Ramos (cell line): ENCODE results near the gene SLC9C1.

Experiments used
- in situ Hi-C: fragments of 300-500 bp; cut with MboI; formaldehyde crosslinking; loops from one replicate; pipeline ENCODE4 v1.14.3; 2022; ENCODE audit warnings: low sequenced_read_pairs; ENCODE audit not compliant: unreplicated experiment

The SLC9C1 gene

DNA sequence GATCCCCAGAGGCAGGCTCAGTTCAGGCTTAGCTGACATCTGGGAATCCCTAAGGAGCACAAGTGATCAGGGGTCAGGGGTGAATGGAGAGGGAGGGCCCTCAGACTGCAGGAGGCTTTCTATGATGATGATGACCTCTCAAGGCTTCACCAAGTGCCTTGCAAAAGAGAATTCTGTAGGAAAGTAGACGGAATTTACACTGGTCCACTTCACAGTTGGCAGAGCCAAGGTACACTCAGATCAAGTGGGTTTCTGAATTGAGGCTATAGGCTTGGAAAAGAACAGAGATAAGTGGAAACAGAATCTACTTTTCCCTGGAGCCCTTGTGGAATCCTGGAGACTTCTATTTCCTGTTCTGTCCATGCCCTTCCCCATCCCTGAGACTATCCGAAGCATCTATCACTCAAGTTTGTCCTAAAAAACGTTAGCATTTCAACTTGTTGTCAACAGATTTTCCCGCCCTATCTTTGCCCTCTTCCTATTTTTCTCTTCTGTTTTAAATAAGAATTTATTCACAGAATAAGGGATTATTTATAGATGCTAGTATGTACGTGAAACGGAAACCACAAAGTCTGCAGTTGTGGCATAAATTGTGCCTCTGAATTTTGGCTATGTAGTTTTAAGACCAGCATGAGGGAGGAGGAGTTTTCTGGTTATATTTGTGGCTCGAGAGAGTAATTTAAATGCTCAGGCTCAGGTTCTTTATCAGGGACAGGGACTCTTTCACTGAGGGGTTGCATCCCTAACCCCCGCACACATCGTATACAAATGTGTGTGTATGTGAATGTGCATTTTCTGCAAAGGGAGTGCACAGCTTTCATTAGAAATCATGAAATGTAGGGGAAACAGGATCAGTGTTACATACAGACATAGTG, 173.8 kb downstream of the SLC9C1 start:
- in situ Hi-C loops = loop anchor here (10.0 to 25.0 kb wide), 3 partner anchors 167 to 867 kb away; partner anchors contain the start of genes CD200R1, GTPBP8 and SLC9C1

DNA sequence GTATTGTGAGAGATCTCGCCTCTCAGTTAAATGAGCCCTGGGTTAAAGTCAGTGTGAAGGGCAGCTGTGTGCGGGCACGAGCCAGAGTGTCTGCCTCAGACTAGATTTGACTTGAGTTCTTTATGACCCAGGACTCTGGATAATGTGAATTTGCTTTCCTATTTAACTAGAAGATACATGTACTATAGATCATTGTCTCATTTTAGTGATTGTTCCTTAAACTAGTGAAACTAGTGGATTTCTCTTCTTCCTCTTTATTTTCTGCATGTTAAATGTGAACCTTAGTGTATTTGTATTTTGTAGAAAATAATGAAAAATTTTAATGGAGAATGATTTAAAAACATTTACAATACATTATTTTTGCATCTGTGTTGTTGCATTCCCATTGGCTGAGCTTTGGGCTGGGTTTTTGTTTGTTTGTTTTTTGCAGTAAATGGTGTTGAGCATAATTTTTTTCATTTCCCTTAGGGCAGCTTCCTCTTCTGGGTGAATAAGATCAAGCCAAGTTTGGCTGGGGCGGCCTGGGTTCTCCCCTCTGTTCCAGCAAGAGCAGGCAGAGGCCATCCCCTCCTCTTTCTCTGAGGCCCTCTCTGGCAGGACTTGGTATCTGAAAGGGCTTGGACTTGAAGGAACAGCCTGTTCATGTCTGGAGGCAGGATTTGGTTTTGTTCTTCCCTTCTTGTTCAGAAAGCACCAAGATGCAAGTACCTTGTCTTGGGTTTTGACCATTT, 176.0 kb downstream of the SLC9C1 start:
- in situ Hi-C loops = loop anchor here (10.0 to 25.0 kb wide), 3 partner anchors 169 to 869 kb away; partner anchors contain the start of genes CD200R1, GTPBP8 and SLC9C1

DNA sequence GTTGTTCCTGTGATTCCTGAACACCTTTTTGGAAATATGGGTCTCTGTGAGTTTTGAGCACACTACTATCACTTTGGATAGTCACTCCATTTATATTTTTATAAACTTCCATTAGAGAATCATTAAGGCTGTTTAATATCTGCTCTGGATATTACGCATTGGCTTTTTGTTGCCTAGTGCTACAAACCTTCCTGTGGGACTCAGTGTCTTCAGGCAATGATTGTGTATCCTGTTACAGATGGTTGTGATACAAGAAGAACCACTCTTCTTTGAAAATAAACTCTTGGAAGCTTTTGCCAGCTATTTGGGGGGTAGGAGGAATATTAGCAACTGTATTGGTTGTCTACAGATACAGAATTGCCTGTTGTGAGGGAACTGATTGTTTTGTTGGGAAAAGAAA, 176.6 kb downstream of the SLC9C1 start:
- in situ Hi-C loops = loop anchor here (10.0 to 25.0 kb wide), 3 partner anchors 170 to 870 kb away; partner anchors contain the start of genes CD200R1, GTPBP8 and SLC9C1

DNA sequence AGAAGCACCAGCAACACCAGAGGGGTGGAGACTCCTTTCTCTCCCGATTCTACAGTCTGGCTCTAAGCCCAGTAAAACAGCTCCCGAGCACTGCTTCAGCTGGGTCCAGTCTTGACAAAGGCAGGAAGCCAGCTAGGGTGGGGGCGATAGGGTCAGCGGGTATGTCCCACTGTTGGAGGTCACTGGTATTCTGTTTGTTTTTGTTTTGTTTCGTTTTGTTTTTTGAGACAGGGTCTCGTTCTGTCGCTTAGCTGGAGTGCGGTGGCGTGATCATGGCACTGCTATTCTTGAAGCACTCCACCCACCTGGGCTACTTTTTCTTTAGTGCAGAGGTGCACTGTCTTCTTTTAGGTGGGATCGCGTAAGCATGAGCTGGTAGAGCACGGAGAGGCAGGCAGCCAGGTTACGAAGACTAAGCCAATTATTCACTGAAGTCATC, 177.2 kb downstream of the SLC9C1 start:
- in situ Hi-C loops = loop anchor here (10.0 to 25.0 kb wide), 3 partner anchors 171 to 871 kb away; partner anchors contain the start of genes CD200R1, GTPBP8 and SLC9C1

DNA sequence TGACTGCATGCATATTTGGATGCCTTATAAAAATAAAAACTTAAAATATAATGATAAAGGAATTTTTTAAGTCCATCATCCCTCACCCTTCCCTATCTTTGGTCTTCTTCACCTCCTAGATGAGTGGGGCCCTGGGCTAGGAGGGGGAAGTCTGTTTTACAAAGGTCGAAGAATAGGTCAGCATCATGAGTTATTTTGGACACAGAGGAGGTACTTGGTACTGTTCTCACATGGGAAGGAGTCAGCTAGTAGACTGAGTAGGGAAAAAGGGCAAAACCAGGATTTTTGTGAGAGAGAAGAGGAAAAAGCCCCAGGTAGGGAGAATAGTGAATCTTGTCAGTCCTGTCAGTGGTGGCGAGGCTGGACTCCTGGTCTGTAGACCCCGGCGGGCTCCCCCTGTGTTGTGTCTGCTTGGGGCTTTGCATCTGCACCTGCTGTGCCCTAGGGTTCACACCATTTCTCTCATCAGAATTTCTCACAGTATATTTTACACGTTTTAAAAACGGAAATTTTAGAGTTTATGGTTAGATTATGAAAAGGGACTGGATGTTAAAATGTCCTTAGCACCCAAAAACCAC, 178.1 kb downstream of the SLC9C1 start:
- in situ Hi-C loops = loop anchor here (10.0 to 25.0 kb wide), 3 partner anchors 171 to 871 kb away; partner anchors contain the start of genes CD200R1, GTPBP8 and SLC9C1

DNA sequence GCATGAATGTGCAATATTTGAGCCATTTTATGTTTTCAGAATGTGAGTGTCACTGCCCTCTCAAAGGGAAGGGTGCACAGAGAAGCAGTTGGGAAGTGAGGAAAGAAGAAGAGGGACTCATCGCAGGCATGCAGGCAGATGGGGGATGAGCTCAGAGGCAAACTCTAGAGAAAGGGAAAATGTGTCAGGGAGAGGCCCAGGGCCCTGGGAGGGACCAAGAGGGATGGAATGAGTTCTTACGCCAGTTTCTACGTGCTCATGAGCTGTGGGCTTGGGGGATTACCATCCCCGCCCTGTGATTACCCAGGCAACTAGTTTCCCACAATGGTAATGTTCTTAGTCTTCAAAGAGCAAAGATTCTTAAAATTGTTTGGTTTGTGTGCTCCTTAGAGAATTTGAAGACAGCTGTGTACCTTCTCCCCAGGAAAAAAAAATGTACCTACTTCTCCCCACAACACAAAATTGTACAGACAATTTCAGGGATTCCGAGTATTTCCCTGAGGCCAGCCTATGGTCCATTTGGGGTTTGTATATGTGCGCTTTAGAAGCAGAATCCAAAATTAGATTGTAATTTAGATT, 178.8 kb downstream of the SLC9C1 start:
- in situ Hi-C loops = loop anchor here (10.0 to 25.0 kb wide), 3 partner anchors 172 to 872 kb away; partner anchors contain the start of genes CD200R1, GTPBP8 and SLC9C1

DNA sequence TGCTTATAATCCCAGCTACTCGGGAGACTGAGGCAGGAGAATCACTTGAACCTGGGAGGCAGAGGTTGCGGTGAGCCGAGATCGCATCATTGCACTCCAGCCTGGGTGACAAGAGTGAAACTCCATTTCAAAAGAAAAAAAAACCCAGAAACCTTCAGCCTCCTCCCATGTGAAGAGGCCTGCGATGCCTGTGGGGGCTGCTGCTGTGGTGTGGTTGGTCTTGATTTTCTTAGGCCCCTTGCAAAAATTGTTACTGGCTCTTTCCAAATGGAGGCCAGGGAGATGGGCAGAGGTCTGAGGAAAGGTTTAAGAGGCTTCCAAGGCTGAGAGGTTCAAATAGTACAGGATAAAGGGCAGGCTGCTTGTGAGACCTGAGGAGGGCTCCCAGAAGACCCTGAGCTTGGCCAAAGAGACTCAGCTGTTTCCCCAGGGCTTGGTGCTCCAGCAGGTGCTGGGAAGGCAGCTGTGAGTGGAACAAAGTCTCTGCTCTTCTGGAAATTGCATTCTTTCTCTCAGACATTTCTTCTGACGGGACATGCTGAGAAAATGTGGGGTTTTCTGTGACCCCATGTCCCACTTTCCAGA, 179.3 kb downstream of the SLC9C1 start:
- in situ Hi-C loops = loop anchor here (10.0 to 25.0 kb wide), 3 partner anchors 173 to 873 kb away; partner anchors contain the start of genes CD200R1, GTPBP8 and SLC9C1

DNA sequence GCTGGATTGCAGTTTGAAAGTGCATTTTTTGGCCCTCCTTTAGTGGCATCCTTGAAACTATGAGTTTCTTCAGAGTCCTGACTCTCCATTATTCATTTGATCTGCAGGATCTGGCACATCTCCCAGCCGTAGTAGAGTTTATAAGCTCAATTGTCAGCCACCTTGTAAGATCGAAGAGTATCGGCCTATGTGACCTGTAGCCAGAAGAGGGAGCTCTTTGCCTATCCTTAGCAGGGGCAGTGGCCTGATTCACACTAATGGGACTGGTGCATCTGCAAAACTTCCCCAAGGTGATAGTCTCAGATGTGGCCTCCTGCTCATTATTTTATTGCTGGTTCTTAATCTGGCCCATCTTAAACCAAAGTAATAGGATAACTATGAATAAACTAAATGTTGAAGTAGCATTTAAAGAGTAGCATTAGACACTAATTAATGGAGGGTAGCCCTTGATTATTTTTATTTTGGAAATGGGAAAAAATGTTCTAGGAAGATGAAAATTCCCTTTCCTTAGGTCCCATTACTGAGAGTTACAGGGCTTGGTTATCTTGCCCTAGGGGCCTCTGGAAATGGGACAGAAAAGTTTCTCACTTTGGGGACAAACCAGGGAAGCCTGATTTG, 182.1 kb downstream of the SLC9C1 start:
- in situ Hi-C loops = loop anchor here (10.0 to 25.0 kb wide), 3 partner anchors 175 to 875 kb away; partner anchors contain the start of genes CD200R1, GTPBP8 and SLC9C1

DNA sequence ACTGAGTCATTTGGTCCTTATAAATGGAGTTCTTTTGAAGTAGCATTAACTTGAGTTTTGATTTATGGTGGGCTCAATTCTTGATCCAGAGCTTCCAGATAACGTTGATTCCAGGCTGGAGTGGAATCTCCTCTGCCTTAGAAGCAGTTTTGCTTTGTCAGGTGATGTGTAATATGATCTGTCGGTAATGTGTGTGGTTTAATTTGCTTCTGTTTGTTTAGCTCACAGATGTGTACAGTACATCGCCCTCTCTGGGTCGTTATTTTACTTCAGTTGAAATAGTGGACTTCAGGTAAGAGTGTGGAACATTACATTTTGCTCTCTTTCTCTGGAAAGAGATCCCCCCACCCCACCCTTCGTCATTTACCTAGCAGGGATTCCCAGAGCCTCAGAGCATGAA, 184.7 kb downstream of the SLC9C1 start:
- in situ Hi-C loops = loop anchor here (25.0 kb wide), 2 partner anchors 178 to 878 kb away; partner anchors contain the start of genes CD200R1, GTPBP8 and SLC9C1

DNA sequence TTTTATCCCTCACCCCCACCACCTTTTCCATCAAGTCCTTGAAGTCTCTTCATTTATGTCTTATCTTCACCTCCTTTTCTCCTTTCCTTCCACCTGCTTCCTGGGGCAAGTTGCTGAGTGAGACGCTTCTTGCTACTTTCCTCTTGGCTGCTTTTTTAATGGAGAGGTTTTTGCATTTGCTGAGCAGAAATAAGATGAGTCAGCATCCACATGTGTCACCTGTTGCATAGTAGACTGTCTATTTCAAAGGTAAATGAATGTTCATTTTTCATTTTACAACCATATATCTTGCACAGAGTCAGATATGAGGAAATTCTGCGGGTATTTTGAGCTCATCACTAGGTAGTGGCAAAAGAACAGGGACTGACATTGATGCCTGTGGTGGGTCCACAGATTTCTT, 189.2 kb downstream of the SLC9C1 start:
- in situ Hi-C loops = loop anchor here (25.0 kb wide), 2 partner anchors 183 to 883 kb away; partner anchors contain the start of genes CD200R1, GTPBP8 and SLC9C1

DNA sequence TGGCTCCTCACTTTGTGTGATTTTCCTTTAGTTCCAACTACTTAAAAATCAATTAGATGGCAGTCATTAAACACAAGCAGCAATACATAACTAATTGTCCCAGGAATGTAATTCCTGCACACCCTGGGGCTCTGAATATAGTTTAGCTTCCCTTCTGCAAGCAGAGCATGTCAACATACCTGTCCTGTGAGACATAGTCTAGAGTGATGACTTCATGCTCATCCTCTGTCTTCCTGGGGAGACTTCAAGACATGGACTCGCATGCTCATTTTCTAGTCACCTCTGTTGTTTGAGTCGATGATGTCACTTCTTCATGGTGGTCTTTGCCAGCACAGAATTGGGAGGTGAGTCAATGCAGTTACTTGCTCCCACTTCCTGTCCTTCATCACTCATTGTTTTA, 192.1 kb downstream of the SLC9C1 start:
- in situ Hi-C loops = loop anchor here (25.0 kb wide), 2 partner anchors 185 to 885 kb away; partner anchors contain the start of genes CD200R1, GTPBP8 and SLC9C1

DNA sequence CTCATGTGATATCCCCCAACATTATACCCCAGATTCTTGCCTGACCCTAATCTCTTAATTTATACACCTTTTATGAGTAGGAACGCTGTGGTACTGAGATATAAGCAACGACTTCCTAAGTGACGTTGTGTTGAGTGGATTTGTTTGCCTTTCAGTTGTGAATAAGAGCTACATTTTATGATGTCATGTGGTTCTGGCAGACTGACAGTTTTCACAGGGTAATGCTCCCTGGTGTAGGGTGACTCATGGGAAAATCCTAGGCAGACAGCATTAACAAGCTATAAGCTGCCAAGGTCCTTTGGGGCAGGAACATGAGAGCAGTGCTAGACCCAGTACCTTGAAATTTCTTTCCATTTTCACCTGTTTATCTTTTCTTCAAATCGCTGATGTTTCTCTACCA, 196.6 kb downstream of the SLC9C1 start:
- in situ Hi-C loops = no loop called here

DNA sequence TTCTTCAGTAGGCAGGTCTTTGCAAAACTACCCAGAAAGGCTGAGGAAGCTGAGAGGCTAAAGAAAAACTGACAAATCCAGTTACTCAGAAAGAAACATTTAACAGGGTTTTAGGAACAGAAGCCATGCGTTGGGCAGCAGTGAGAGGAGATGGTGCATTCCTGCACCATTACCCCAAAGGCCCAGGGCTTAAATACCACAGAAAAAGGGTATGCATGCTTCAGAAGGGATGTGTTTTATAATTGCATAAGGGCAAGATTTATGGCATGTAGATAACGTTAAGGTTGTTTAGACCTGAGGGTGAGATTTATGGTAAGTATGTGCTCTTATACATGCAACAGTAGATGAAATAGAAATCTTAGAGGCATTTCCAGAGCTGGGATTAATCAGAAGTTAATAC, 197.8 kb downstream of the SLC9C1 start:
- in situ Hi-C loops = no loop called here

DNA sequence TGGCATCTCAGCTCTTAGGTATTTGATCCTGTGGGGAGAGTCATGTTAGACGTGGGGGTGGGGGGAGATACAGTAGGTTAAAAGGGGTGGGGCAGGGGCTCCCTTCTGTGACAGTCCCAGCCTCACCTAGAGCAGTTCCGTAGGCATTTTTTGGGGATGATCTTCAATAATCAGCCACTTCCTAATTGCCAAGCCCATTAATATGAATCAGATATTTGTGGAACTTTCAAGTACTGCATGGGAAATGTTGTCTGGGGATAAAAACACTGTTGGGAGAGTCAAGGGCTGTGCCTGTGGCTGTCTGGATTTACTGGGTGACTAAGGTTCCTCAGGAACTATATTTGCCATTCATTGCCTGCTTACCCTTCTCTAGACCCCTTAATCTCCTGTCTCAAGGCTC, 198.3 kb downstream of the SLC9C1 start:
- in situ Hi-C loops = no loop called here

DNA sequence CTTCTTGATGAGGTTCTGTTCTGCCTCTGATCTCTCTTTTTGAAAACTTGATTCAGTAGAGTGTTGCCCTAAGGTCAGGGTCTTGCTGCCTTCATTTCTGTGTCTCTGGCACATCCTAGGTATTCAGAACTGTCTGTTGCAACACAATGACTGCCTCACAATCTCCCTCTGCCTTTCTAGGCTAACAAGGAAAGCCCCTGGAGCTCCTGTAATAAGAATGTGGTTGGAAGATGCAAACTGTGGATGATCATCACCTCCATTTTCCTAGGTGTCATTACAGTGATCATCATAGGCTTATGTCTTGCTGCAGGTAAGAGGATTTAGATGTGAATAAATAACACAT, 200.9 kb downstream of the SLC9C1 start:
- in situ Hi-C loops = no loop called here

DNA sequence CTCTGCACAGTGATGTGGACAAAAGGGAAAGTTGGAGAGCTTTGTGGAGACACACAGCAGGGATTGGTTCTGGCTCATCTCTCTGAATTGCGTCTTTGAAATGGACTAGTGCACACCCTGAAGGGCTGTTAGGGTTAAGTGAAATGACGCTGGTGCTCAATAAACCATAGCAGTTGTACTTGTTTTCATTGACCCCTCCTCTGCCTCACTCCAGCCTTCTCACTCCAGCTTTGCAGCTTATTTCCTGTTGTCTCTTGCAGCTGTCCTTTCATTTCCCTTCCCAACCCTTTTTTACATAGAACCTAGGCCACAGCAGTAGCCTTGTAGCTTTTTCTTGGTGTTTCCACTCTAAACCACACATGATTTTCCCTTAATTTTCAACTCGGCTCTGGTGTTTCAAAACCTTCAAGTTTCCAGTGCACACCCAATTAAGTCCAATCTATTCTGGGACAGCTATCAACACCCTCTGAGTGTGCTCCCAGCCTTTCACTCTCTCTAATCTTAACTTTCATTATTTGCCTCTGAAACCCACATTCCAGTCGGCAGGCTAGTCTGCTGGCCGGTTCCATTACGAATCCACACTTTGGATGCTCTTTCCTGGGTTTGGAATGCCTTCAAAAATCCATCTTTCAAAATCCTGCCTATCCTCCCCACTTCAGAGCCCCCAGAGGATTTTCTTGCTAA, 201.4 kb downstream of the SLC9C1 start:
- in situ Hi-C loops = no loop called here

DNA sequence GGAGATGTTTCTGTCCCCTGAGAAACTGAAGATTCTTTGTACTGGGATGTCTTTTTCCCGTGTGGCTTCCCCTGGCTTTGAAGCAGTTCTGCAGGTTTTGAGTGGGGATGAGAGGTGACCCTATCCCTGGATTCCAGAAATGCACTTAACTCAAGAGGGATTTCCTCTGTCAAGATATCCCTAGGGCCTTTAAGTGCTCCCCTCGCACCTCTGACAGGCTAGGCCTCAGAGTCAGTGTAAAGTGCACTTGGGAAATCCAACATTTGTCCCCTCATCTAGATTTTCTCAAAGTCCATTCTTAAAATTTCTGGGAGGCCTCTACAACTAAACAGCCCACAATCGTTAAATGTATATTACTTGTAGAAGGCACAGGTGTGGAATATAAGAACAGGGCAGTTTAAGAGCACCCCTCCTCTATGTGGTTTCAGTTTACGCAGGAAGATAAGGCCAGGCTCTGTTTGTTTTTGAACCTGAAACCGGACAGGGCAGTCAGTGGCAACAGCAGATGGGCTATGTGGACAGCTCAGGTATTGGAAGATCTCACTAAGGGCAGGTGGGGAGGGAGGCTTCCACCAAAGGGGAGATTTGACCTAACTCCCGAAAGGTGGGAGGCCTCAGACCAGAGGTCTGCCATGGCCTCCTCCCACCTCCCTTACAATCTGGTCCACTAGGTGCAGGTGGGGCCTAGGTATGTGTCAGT, 203.0 kb downstream of the SLC9C1 start:
- in situ Hi-C loops = no loop called here
